Measurements from ENCODE around the gene ENAH. TPM values are rescaled to one million over a fixed set of nuclear protein-coding genes. Genes with fewer than 3 reads are reported as not detected.
"Not testable (repeated sequence)": the region's sequence is repeated elsewhere in the genome, so short reads cannot be mapped to it uniquely, and the experiment has no call there.

ENAH gene
- polyA plus RNA-seq, 3 donors from 2014 or later, result 0.24 TPM; not detected in 2

GRCh38 chr1:225522588-225523262 is 130.2 kb downstream of the ENAH start:
- Mint-ChIP-seq H3K4me3 (no peak overlapping the region), H3K27ac (no peak overlapping the region), H3K4me1 (no peaks in the 10 kb centered on the region), H3K36me3 (no peaks in the 10 kb centered on the region), H3K9me3 (no peaks in the 10 kb centered on the region), H3K27me3 (ENCODE audit: low read depth in 3 of 3) (peaks cover 0 to 8% (median 1%) of the 10 kb centered on the region in 3 donors)
- no peak for DNase-seq

DNA sequence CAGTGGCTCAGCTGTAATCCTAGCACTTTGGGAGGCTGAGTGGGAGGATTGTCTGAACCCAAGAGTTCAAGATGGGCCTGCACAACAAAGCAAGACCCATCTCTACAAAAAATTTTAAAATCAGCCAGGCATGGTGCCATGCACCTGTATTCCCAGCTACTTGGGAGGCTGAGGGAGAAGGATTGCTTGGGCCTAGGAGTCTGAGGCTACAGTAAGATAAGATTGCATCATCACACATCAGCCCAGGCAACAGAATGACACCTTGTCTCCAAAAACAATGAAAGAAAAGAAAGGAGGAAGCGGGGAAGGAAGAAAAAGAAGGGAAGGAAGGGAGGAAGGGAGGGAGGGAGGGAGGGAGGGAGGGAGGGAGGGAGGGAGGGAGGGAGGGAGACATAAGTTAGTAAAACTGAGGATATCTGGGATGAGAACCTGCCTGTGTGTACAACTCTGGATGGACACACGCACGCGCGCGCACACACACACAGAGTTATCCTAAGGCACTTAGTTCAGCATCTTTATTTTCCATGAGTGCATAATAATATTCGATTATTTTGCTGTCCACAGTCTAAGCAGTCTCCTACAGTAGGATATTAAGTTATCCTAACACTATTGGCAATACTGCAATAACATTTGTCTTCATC is 132.2 kb downstream of the ENAH start:
- Mint-ChIP-seq H3K9me3 (no peaks in the 10 kb centered on the region), H3K4me1 (no peaks in the 10 kb centered on the region), H3K27ac (no peak overlapping the region), H3K27me3 (ENCODE audit: low read depth in 3 of 3) (peaks cover 0 to 8% (median 0%) of the 10 kb centered on the region in 3 donors), H3K36me3 (no peaks in the 10 kb centered on the region), H3K4me3 (no peak overlapping the region)
- DNase-seq, result no peak

DNA sequence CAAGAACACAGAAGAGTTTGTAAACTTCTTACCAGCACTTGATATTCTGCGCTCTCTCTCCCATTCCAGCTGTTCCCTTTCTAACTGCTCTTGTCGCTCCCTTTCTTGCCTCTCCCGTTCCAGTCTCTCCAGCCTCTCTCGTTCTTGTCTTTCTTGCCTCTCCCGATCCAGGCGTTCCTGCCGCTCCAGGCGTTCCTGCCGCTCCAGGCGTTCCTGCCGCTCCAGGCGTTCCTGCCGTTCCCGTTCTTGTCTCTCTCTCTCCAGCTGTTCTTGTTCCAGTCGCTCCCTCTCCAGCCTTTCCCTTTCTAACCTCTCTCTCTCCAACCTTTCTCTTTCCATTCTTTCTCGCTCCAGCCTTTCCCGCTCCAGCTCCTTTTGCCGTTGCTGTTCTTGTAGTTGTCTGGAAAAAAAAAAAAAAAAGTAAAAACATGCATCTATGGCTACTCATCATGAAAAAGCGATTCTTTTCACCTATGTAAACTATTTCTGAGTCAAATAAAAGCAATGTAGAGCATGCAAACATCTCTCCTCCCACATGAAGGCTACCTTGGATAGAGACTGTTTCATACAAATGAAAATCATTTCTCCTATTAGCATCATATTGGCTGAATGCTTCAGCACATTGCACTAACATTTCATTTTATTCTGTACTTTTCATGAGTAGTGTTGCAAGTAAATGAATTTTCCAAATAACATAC is 133.6 kb downstream of the ENAH start:
- H3K4me3 Mint-ChIP-seq, result no peak overlapping the region
- H3K36me3 Mint-ChIP-seq, result no peaks in the 10 kb centered on the region
- no peaks in the 10 kb centered on the region for H3K9me3 Mint-ChIP-seq
- no peak overlapping the region for H3K27ac Mint-ChIP-seq
- no peaks in the 10 kb centered on the region for H3K4me1 Mint-ChIP-seq
- no peak for DNase-seq
- peaks cover 0 to 8% (median 0%) of the 10 kb centered on the region in 3 donors for H3K27me3 Mint-ChIP-seq (ENCODE audit: low read depth in 3 of 3)

DNA sequence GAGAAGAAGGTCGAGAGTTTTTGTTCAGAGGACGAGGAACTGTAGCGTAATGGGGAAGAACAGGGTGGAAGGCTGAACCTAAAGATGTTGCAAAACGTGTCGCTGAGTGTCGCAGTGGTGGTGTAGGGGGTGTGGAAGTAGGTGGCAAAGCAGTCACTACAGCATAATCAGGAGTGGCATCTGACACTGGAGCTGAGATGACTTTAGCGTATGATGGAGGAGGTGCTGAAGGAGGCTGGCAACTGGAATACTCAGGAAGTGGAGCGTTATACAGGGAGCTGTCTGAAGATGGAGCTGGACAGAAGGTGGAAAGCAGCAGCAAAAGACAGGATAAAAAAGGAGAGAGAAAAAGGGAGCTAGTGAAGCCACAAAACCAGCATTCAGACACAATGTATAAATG is 135.2 kb downstream of the ENAH start:
- no peak for DNase-seq
- no peaks in the 10 kb centered on the region for H3K36me3 Mint-ChIP-seq
- no peaks in the 10 kb centered on the region for H3K4me1 Mint-ChIP-seq
- no peak overlapping the region for H3K27ac Mint-ChIP-seq
- no peaks in the 10 kb centered on the region for H3K9me3 Mint-ChIP-seq
- H3K4me3 Mint-ChIP-seq, result no peak overlapping the region
- H3K27me3 Mint-ChIP-seq (ENCODE audit: low read depth in 3 of 3), result peaks cover 0 to 8% (median 0%) of the 10 kb centered on the region in 3 donors

DNA sequence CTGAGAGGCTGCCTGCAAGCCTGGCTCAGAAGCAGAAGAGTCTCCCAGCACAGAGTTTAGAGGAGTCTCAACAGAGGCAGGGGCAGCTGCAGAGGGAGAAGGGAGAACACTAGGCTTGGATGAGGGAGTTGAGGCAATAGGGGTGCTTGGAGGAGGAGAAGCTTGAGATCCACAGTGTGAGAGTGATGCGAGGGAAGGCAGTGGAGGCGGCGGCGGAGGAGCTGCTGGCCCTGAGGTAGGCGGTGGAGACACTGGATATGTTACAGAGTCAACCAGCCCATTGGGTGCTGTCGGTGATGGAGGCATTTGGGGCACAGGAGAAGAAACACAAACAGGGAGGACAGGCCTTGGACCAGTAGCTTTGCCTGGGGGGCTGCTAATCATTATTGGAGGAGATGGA is 135.7 kb downstream of the ENAH start:
- H3K9me3 Mint-ChIP-seq, result no peaks in the 10 kb centered on the region
- no peaks in the 10 kb centered on the region for H3K36me3 Mint-ChIP-seq
- no peak overlapping the region for H3K4me3 Mint-ChIP-seq
- H3K27me3 Mint-ChIP-seq (ENCODE audit: low read depth in 3 of 3), result peaks cover 0 to 8% (median 0%) of the 10 kb centered on the region in 3 donors
- no peak overlapping the region for H3K27ac Mint-ChIP-seq
- H3K4me1 Mint-ChIP-seq, result no peaks in the 10 kb centered on the region
- no peak for DNase-seq

GRCh38 chr1:225514671-225515081 is 138.2 kb downstream of the ENAH start:
- DNase-seq, result no peak
- peaks cover 0 to 5% (median 0%) of the 10 kb centered on the region in 3 donors for H3K27me3 Mint-ChIP-seq (ENCODE audit: low read depth in 3 of 3)
- no peaks in the 10 kb centered on the region for H3K4me1 Mint-ChIP-seq
- H3K9me3 Mint-ChIP-seq, result no peaks in the 10 kb centered on the region
- H3K4me3 Mint-ChIP-seq, result no peak overlapping the region
- H3K36me3 Mint-ChIP-seq, result no peaks in the 10 kb centered on the region
- no peak overlapping the region for H3K27ac Mint-ChIP-seq

DNA sequence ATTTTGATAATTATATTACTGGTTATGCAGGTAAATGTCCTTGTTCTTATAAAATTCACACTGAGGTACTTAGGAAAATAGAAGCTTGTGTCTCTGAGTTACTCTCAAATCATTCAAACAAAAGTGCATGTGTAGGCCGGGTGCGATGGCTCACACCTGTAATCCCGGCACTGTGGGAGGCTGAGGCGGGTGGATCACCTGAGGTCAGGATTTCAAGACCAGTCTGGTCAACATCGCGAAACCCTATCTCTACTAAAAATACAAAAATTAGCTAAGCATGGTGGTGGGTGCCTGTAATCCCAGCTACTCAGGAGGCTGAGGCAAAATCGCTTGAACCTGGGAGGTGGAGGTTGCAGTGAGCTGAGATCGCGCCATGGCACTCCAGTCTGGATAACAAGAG is 139.3 kb downstream of the ENAH start:
- not testable (repeated sequence) for DNase-seq; H3K27me3 Mint-ChIP-seq (ENCODE audit: low read depth in 3 of 3); H3K9me3 Mint-ChIP-seq; H3K4me1 Mint-ChIP-seq; H3K36me3 Mint-ChIP-seq; H3K4me3 Mint-ChIP-seq; H3K27ac Mint-ChIP-seq

DNA sequence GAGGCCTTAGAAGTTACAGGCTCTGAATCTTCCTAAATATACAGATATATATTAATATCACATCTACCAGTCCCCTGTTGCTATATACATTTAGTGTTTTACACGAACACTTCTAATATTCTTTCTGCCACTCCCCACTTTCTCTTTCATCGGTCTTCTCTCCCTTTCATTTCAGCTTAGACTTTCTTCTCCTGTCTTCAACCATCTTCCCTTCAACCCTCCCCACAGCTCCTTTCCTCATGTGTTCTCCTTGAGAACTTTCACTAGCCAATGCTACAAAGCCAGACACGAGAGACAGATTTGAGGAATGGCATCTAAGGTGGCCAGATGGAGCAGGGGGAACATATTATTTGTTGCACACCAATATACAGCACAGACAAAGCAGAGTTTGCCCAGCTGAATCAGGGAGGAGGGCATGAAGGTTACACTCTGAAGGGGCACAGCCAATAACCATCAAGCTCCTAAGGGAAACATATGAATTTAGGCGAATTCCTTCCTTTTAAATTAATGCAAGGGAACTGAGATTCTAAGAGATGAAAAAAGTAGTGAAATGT is 141.0 kb downstream of the ENAH start:
- Mint-ChIP-seq H3K4me1 (no peaks in the 10 kb centered on the region), H3K27ac (no peak overlapping the region), H3K36me3 (no peaks in the 10 kb centered on the region), H3K27me3 (ENCODE audit: low read depth in 3 of 3) (peaks cover 0 to 6% (median 0%) of the 10 kb centered on the region in 3 donors), H3K9me3 (no peaks in the 10 kb centered on the region), H3K4me3 (no peak overlapping the region)
- DNase-seq, result no peak

DNA sequence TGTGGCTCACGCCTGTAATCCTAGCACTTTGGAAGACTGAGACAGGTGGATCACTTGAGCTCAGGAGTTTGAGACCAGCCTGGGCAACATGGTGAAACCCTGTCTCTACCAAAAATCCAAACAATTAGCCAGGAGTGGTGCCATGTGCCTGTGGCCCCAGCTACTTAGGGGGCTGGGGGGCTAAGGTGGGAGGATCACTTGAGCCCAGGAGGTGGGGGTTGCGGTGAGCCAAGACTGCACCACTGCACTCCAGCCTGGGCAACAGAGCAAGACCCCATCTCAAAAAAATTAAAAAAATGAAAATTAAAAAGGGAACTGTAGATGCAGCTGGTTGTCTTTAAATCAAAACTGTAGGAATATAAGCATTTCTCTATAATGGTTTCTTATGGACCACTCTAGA is 142.2 kb downstream of the ENAH start:
- H3K36me3 Mint-ChIP-seq; H3K27me3 Mint-ChIP-seq (ENCODE audit: low read depth in 3 of 3); H3K4me1 Mint-ChIP-seq; DNase-seq; H3K9me3 Mint-ChIP-seq; H3K27ac Mint-ChIP-seq; H3K4me3 Mint-ChIP-seq: not testable (repeated sequence)

DNA sequence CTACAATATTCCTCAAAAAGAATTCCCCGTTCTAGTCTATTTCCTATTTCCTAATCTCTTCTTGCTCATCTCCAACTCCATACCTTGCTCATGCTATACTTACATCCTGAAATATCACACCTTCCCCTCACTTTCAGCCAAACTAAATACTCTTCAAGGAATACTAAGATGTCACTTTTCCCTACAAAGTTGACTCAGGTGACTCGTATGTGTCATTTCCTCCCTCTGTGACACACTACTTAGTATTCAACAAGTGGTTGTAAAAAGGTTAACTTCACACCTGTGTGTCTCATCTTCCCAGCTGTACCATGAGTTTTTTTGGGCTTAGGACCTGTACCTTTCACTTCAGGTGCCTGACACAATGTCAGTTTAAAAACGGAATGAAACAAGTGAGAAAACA is 143.2 kb downstream of the ENAH start:
- Mint-ChIP-seq H3K27ac (no peak overlapping the region), H3K4me1 (no peaks in the 10 kb centered on the region), H3K36me3 (no peaks in the 10 kb centered on the region), H3K9me3 (no peaks in the 10 kb centered on the region), H3K27me3 (ENCODE audit: low read depth in 3 of 3) (peaks cover 0 to 6% (median 0%) of the 10 kb centered on the region in 3 donors), H3K4me3 (no peak overlapping the region)
- no peak for DNase-seq

GRCh38 chr1:225509376-225509707 is 143.6 kb downstream of the ENAH start:
- Mint-ChIP-seq H3K36me3 (no peaks in the 10 kb centered on the region), H3K9me3 (no peaks in the 10 kb centered on the region), H3K27ac (no peak overlapping the region), H3K4me1 (no peaks in the 10 kb centered on the region), H3K27me3 (ENCODE audit: low read depth in 3 of 3) (peaks cover 0 to 6% (median 0%) of the 10 kb centered on the region in 3 donors), H3K4me3 (no peak overlapping the region)
- no peak for DNase-seq

- Mint-ChIP-seq H3K27me3 (ENCODE audit: low read depth in 3 of 3) (peaks cover 0 to 6% (median 0%) of the 10 kb centered on the region in 3 donors), H3K9me3 (no peaks in the 10 kb centered on the region), H3K4me1 (no peaks in the 10 kb centered on the region), H3K4me3 (no peak overlapping the region), H3K27ac (no peak overlapping the region), H3K36me3 (no peaks in the 10 kb centered on the region)
- no peak for DNase-seq
Observed at GRCh38 chr1:225508538-225509375, 144.2 kb downstream of the ENAH start.

GRCh38 chr1:225506727-225507126 is 146.2 kb downstream of the ENAH start:
- no peaks in the 10 kb centered on the region for H3K4me1 Mint-ChIP-seq
- H3K36me3 Mint-ChIP-seq, result no peaks in the 10 kb centered on the region
- H3K27me3 Mint-ChIP-seq (ENCODE audit: low read depth in 3 of 3), result peaks cover 0 to 6% (median 0%) of the 10 kb centered on the region in 3 donors
- H3K9me3 Mint-ChIP-seq, result no peaks in the 10 kb centered on the region
- H3K4me3 Mint-ChIP-seq, result no peak overlapping the region
- no peak overlapping the region for H3K27ac Mint-ChIP-seq
- no peak for DNase-seq
